GM18502 (cell line): ENCODE measurements around the gene NDUFA11.

Source experiments
- ATAC-seq: cut with Tn5 transposase; IDR thresholded peaks from one replicate; pipeline ENCODE4 v1.9.1; 2021; ENCODE audit warnings: mild to moderate bottlenecking; ENCODE audit not compliant: unreplicated experiment, poor library complexity

Gene NDUFA11

GRCh38 chr19:5933391-5934068 is 29.9 kb upstream of the NDUFA11 start:
- no peak for ATAC-seq

GRCh38 chr19:5932609-5933262 is 29.1 kb upstream of the NDUFA11 start:
- no peak for ATAC-seq

GRCh38 chr19:5932146-5932545 is 28.6 kb upstream of the NDUFA11 start:
- ATAC-seq, result no peak

- ATAC-seq, result no peak
Observed at GRCh38 chr19:5931251-5931650, 27.7 kb upstream of the NDUFA11 start.

- no peak for ATAC-seq
Observed at GRCh38 chr19:5929625-5930024, 26.0 kb upstream of the NDUFA11 start.

- no peak for ATAC-seq
Observed at GRCh38 chr19:5929179-5929578, 25.6 kb upstream of the NDUFA11 start.

GRCh38 chr19:5927441-5927821 is 23.8 kb upstream of the NDUFA11 start:
- peak; percentile 52 for ATAC-seq

GRCh38 chr19:5926641-5927440 is 23.3 kb upstream of the NDUFA11 start:
- ATAC-seq, result no peak

GRCh38 chr19:5925830-5926427 is 22.3 kb upstream of the NDUFA11 start:
- no peak for ATAC-seq

GRCh38 chr19:5923356-5923755 is 19.8 kb upstream of the NDUFA11 start:
- no peak for ATAC-seq

GRCh38 chr19:5922161-5922545 is 18.6 kb upstream of the NDUFA11 start:
- ATAC-seq, result no peak

- ATAC-seq, result no peak
Observed at GRCh38 chr19:5921516-5922160, 18.0 kb upstream of the NDUFA11 start.

- ATAC-seq, result no peak
Observed at GRCh38 chr19:5918463-5919079, 15.0 kb upstream of the NDUFA11 start.

GRCh38 chr19:5917431-5918107 is 14.0 kb upstream of the NDUFA11 start:
- ATAC-seq, result no peak

- no peak for ATAC-seq
Observed at GRCh38 chr19:5916181-5916708, 12.7 kb upstream of the NDUFA11 start.

- ATAC-seq, result no peak
Observed at GRCh38 chr19:5915782-5916165, 12.2 kb upstream of the NDUFA11 start.

GRCh38 chr19:5914946-5915781 is 11.6 kb upstream of the NDUFA11 start:
- no peak for ATAC-seq

GRCh38 chr19:5914358-5914774 is 10.8 kb upstream of the NDUFA11 start:
- no peak for ATAC-seq
